IMR-90 (cell line): ENCODE data around the gene TMEM82. TPM values are rescaled to one million over a fixed set of nuclear protein-coding genes. Genes with fewer than 3 reads are reported as not detected.

ENCODE experiments used
- ATAC-seq: fragments of 200-7000 bp; cut with Tn5 transposase; 2 replicates; pipeline ENCODE4 v1.9.1; 2020; ENCODE audit warnings: low read depth, mild to moderate bottlenecking, moderate library complexity
- BruUV-seq: library from RNA; stranded (reverse); fragments of 400-500 nt; replicated peaks from 2 replicates; lab custom pipeline; 2021; lab: Mats Ljungman, UMichigan
- CTCF ChIA-PET: fragments of 300-600 bp; formaldehyde crosslinking; extraction: SDS; loops from one replicate; lab custom pipeline; 2021; ENCODE audit warnings: antibody characterized with exemption; lab: Yijun Ruan, JAX
- POLR2A ChIA-PET: fragments of 300-600 bp; sonication (Branson Sonifier 250); formaldehyde crosslinking; loops from one replicate; lab custom pipeline; 2022; ENCODE audit warnings: antibody characterized with exemption; ENCODE audit not compliant: unreplicated experiment; lab: Charles Lee
- DNase-seq: peaks from one replicate; pipeline ENCODE4 v3.0.0; 2013
- H2AFZ ChIP-seq: replicated peaks from 2 replicates; pipeline ENCODE3; 2013; ENCODE audit warnings: low read length, mild to moderate bottlenecking; ENCODE audit not compliant: poor library complexity
- H2AK5ac ChIP-seq: 2 replicates; pipeline ENCODE4 v1.6.1; 2013; ENCODE audit warnings: low read depth, low read length, inconsistent platforms
- H2AK9ac ChIP-seq: replicated peaks from 2 replicates; pipeline ENCODE3; 2013; ENCODE audit warnings: mild to moderate bottlenecking, low read depth, low read length, moderate library complexity; ENCODE audit not compliant: poor library complexity
- H2BK120ac ChIP-seq: 2 replicates; pipeline ENCODE4 v1.6.1; 2013; ENCODE audit warnings: low read depth, low read length, inconsistent platforms
- H2BK15ac ChIP-seq: 3 replicates; pipeline ENCODE4 v1.6.1; 2013; ENCODE audit warnings: low read depth, low read length, inconsistent platforms
- H2BK20ac ChIP-seq: 2 replicates; pipeline ENCODE4 v1.6.1; 2013; ENCODE audit warnings: low read depth, mild to moderate bottlenecking, inconsistent platforms, low read length, moderate library complexity
- H2BK5ac ChIP-seq: 2 replicates; pipeline ENCODE4 v1.6.1; 2013; ENCODE audit warnings: mild to moderate bottlenecking, low read depth, low read length, inconsistent platforms; ENCODE audit not compliant: poor library complexity, severe bottlenecking
- H3K14ac ChIP-seq: replicated peaks from 2 replicates; pipeline ENCODE4 v1.6.1; 2013; ENCODE audit warnings: low read depth, low read length, inconsistent platforms
- H3K18ac ChIP-seq: 2 replicates; pipeline ENCODE4 v1.6.1; 2013; ENCODE audit warnings: low read depth, low read length, control low read depth
- H3K23ac ChIP-seq: 2 replicates; pipeline ENCODE4 v1.6.1; 2013; ENCODE audit warnings: low read depth, low read length, inconsistent platforms
- H3K27ac ChIP-seq: 2 replicates; pipeline ENCODE4 v1.5.1; 2013; ENCODE audit warnings: mild to moderate bottlenecking, control low read depth, low read length; ENCODE audit not compliant: insufficient read depth
- H3K27me3 ChIP-seq: 2 replicates; pipeline ENCODE4 v1.6.1; 2013; ENCODE audit warnings: low read length; ENCODE audit not compliant: control insufficient read depth, insufficient read depth
- H3K36me3 ChIP-seq: 2 replicates; pipeline ENCODE4 v1.6.1; 2013; ENCODE audit warnings: low read length, mixed read lengths; ENCODE audit not compliant: control insufficient read depth, insufficient read depth
- H3K4ac ChIP-seq: 2 replicates; pipeline ENCODE4 v1.6.1; 2013; ENCODE audit warnings: low read depth, low read length, inconsistent platforms
- H3K4me1 ChIP-seq: 2 replicates; pipeline ENCODE4 v1.6.1; 2013; ENCODE audit warnings: low read length, mixed read lengths; ENCODE audit not compliant: control insufficient read depth, insufficient read depth
- H3K4me2 ChIP-seq: 2 replicates; pipeline ENCODE4 v1.6.1; 2013; ENCODE audit warnings: low read depth, mild to moderate bottlenecking, control low read depth, low read length, moderate library complexity
- H3K4me3 ChIP-seq: 2 replicates; pipeline ENCODE4 v1.5.1; 2013; ENCODE audit warnings: low read depth, mild to moderate bottlenecking, control low read depth, low read length, moderate library complexity; ENCODE audit not compliant: insufficient read depth
- H3K56ac ChIP-seq: 2 replicates; pipeline ENCODE4 v1.6.1; 2013; ENCODE audit warnings: low read length, inconsistent platforms; ENCODE audit not compliant: insufficient read depth; ENCODE audit errors: extremely low read depth
- H3K79me1 ChIP-seq, 2 experiments: 2 replicates each; pipeline ENCODE4 v1.6.1; 2013; ENCODE audit warnings: low read length in 2 of 2, inconsistent platforms in 1 of 2, low read depth in 1 of 2
- H3K9ac ChIP-seq: 2 replicates; pipeline ENCODE4 v1.6.1; 2013; ENCODE audit warnings: low read depth, low read length, control low read depth
- H3K9me1 ChIP-seq: 2 replicates; pipeline ENCODE4 v1.6.1; 2013; ENCODE audit warnings: low read length, inconsistent platforms; ENCODE audit not compliant: insufficient read depth
- H3K9me3 ChIP-seq: 2 replicates; pipeline ENCODE4 v1.6.1; 2013; ENCODE audit warnings: low read length; ENCODE audit not compliant: control insufficient read depth, insufficient read depth
- H4K20me1 ChIP-seq: 2 replicates; pipeline ENCODE4 v1.6.1; 2013; ENCODE audit warnings: low read length, inconsistent platforms; ENCODE audit not compliant: insufficient read depth
- H4K5ac ChIP-seq: 2 replicates; pipeline ENCODE4 v1.6.1; 2013; ENCODE audit warnings: mild to moderate bottlenecking, low read depth, low read length, control low read depth
- H4K8ac ChIP-seq, 2 experiments: 2 replicates each; pipeline ENCODE4 v1.6.1; 2013; ENCODE audit warnings: low read depth in 2 of 2, low read length in 2 of 2, control low read depth in 1 of 2, inconsistent platforms in 1 of 2
- H4K91ac ChIP-seq: 2 replicates; pipeline ENCODE4 v1.6.1; 2013; ENCODE audit warnings: low read depth, low read length, inconsistent platforms; ENCODE audit not compliant: insufficient read depth
- BHLHE40 ChIP-seq: fragments of 150-350 bp; IDR thresholded peaks from 2 replicates; pipeline ENCODE4 v1.6.1; 2016; ENCODE audit warnings: mild to moderate bottlenecking, low read depth, low read length
- CEBPB ChIP-seq: IDR thresholded peaks from 2 replicates; pipeline ENCODE4 v1.6.1; 2012; ENCODE audit warnings: low read depth, low read length, improper control_type of control experiment
- NFE2L2 ChIP-seq: fragments of 150-350 bp; IDR thresholded peaks from 2 replicates; pipeline ENCODE4 v1.6.1; 2016; ENCODE audit warnings: low read depth, mild to moderate bottlenecking, low read length
- RCOR1 ChIP-seq: IDR thresholded peaks from 2 replicates; pipeline ENCODE4 v1.6.1; 2012; ENCODE audit warnings: mild to moderate bottlenecking, low read length, improper control_type of control experiment; ENCODE audit not compliant: insufficient replicate concordance
- WGBS, 2 experiments: methylation state at CpG; one replicate each; pipeline versions ENCODE4 v1.1.5 to v1.1.7; 2013; ENCODE audit warnings: missing lambda C conversion rate in 2 of 2; ENCODE audit not compliant: insufficient read length in 1 of 2; ENCODE audit errors: extremely low coverage in 2 of 2; 5-methylcytosine and 5-hydroxymethylcytosine counted together
- dilution Hi-C: fragments of 300-500 bp; cut with HindIII; formaldehyde crosslinking; loops from one replicate; pipeline ENCODE4 v1.14.3; 2018; ENCODE audit warnings: low sequenced_read_pairs; ENCODE audit not compliant: unreplicated experiment
- in situ Hi-C: fragments of 300-500 bp; cut with MboI; formaldehyde crosslinking; loops from 3 replicates; pipeline ENCODE4 v1.14.3; 2019; ENCODE audit warnings: low sequenced_read_pairs, inconsistent platforms, mixed read lengths
- intact Hi-C: fragments of 100-400 bp; cut with micrococcal nuclease; formaldehyde crosslinking; loops from 2 replicates; pipeline ENCODE4 v1.10.0; 2022
- polyA plus RNA-seq, 3 experiments: library from polyadenylated mRNA; depleted of rRNA; stranded (reverse); fragments of >200 nt; gene quantifications; 2 replicates each; pipeline ENCODE4 v1.2.3, GENCODE V29; 2012; ENCODE audit warnings: low replicate concordance in 1 of 3
- total RNA-seq: library from RNA; depleted of rRNA; stranded (reverse); fragments of >200 nt; gene quantifications from 2 replicates; pipeline ENCODE4 v1.2.3, GENCODE V29; 2012
- TF ChIP-seq, protein P1 (sequence below): fragments of 150-350 bp; IDR thresholded peaks from 2 replicates; pipeline ENCODE4 v1.6.1; 2016; ENCODE audit warnings: low read depth, mild to moderate bottlenecking, low read length, moderate library complexity, borderline replicate concordance

The TMEM82 gene
- total and polyA plus RNA-seq, 2 of the 4 experiments (the other 2 are of a cell fraction), result not detected

DNA sequence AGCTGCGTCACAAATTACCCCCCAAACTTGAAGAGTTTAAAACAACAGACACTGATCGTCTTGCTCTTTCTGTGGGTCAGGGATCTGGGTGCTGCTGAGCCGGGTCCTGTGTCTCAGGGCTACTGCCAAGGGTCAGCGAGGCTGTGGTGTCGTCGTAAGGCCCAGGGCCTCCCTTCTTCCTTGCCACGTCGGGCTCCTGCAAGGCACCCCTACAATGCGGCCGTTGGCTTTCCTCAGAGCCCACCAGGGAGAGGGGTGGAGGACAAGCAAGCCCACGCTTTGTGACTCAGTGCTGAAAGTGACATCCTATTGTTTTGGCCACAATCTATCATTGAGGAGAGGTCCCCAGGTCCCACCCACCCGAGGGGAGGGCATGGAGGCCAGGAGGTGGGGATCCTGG, 8.6 kb downstream of the TMEM82 start:
- H2AK9ac ChIP-seq, result peak overlapping the region; percentile 55
- H3K18ac ChIP-seq, result no peak overlapping the region
- H2AFZ ChIP-seq, result no peak overlapping the region
- H3K4me3 ChIP-seq, result no peak overlapping the region
- H3K4ac ChIP-seq, result no peak overlapping the region
- no peak overlapping the region for H2BK20ac ChIP-seq
- BruUV-seq, result no TSS peak
- peaks cover 5% of the 10 kb centered on the region for H3K9me1 ChIP-seq
- no peak overlapping the region for H4K8ac ChIP-seq
- H4K91ac ChIP-seq, result no peak overlapping the region
- H3K27ac ChIP-seq, result no peak overlapping the region
- no peak overlapping the region for H3K9ac ChIP-seq
- H3K36me3 ChIP-seq, result no peaks in the 10 kb centered on the region
- in situ Hi-C loops, result no loop called here
- intact Hi-C loops, result no loop called here
- no peaks in the 10 kb centered on the region for H4K20me1 ChIP-seq
- WGBS, 2 experiments, result 90% methylated on average over 2 of the region's 12 CpGs; no CpG with 5 or more reads in 1 of the 2 experiments
- H2BK15ac ChIP-seq, result no peak overlapping the region
- no peaks in the 10 kb centered on the region for H3K79me1 ChIP-seq
- H3K9me3 ChIP-seq, result no peaks in the 10 kb centered on the region
- no peak overlapping the region for H3K56ac ChIP-seq
- H2AK5ac ChIP-seq, result peak overlapping the region; percentile 39; the same call in 1 of the 2 replicates
- no peak overlapping the region for H2BK120ac ChIP-seq
- no peak overlapping the region for H3K4me2 ChIP-seq
- no peak overlapping the region for H3K14ac ChIP-seq
- DNase-seq (no peak), ATAC-seq (no peak)
- no peak overlapping the region for H3K23ac ChIP-seq
- dilution Hi-C loops, result no loop called here
- no peak overlapping the region for H4K5ac ChIP-seq
- H2BK5ac ChIP-seq, result no peak overlapping the region
- TF ChIP-seq CEBPB (no peak), BHLHE40 (no peak), NFE2L2 (no peak), RCOR1 (no peak)
- TF ChIP-seq, protein P1, sequence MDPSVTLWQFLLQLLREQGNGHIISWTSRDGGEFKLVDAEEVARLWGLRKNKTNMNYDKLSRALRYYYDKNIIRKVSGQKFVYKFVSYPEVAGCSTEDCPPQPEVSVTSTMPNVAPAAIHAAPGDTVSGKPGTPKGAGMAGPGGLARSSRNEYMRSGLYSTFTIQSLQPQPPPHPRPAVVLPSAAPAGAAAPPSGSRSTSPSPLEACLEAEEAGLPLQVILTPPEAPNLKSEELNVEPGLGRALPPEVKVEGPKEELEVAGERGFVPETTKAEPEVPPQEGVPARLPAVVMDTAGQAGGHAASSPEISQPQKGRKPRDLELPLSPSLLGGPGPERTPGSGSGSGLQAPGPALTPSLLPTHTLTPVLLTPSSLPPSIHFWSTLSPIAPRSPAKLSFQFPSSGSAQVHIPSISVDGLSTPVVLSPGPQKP, result no peak
- ChIA-PET CTCF (interaction anchor here (0.7 kb wide), 1 partner anchor 35 kb away, joined by 4 read pairs; no protein-coding TSS in a partner anchor), POLR2A (no interaction called here)
- H3K27me3 ChIP-seq, result no peaks in the 10 kb centered on the region
- peaks cover 9% of the 10 kb centered on the region for H3K4me1 ChIP-seq
